GM12892 (cell line): ENCODE measurements around the gene ANKS1A.
"Not testable (repeated sequence)": the region's sequence is repeated elsewhere in the genome, so short reads cannot be mapped to it uniquely, and the experiment has no call there.

Experiments used
- DNase-seq: peaks from one replicate; pipeline ENCODE4 v3.0.0; 2011; ENCODE audit not compliant: insufficient read length
- FAIRE-seq: peaks from 2 replicates; lab custom pipeline; 2011; peaks lifted over from hg19 to GRCh38; lab: Jason Lieb, UNC
- POLR2A ChIP-seq: IDR thresholded peaks from 2 replicates; pipeline ENCODE4 v1.6.1; 2011; ENCODE audit warnings: low read depth, low read length, control low read depth
- POLR2AphosphoS5 ChIP-seq: IDR thresholded peaks from 2 replicates; pipeline ENCODE4 v1.6.1; 2011; ENCODE audit warnings: low read depth, low read length, control low read depth
- TAF1 ChIP-seq: IDR thresholded peaks from 2 replicates; pipeline ENCODE4 v1.6.1; 2011; ENCODE audit warnings: low read depth, mild to moderate bottlenecking, control low read depth, low read length, borderline replicate concordance

ANKS1A gene

DNA sequence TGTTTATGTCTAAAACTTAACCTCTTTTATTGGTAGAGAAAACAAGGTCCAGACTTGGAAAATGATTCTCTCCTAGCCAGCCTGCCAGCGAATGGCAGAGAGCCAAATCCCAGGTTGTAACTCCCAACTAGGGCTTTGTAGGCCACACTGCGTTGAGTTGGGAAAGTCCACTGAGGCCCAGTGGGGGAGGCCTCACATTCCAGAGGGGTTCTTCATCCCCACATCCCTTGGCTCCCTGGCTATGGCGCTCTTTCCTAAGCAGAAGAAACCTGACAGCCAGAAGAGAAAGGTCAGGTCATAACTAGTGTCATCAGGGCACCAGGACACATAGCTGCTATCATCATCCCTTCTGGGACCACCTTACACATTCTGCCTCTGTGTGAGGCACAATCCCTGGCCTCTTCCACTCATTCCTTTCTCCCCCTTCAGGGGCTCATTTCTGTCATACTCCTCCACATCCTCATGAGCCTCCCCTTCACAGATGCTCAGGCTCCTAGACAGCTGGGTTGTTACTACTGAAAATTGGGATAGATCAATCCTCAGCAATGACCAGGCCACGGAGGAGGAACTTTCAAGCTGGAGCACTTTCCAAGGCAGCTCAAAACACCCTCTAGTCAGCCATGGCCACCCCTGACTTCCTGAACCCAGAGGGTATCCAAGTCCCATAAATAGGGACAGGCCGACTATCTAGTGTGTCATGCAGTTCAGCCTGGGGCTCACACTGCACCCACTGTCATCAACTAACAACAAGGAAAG is 203.5 kb downstream of the ANKS1A start:
- FAIRE-seq (no peak), DNase-seq (no peak)
- TF ChIP-seq POLR2AphosphoS5: no peak
- no peak for TF ChIP-seq TAF1
- TF ChIP-seq POLR2A: no peak

DNA sequence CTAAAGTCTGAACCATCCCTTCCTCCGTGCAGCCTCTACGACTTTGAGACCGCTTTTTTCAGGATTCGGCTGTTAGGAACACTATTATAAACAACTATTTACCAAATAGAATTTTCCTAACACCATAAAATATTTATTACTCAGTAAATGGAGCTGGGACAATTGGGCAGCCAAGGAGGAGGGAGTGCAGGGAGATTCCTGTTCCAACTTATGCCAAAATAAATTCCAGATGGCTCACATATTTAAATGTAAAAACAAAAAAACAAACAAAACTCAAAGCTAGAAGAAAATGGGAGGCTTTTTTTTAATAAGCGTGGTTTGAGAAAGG is 204.0 kb downstream of the ANKS1A start:
- no peak for TF ChIP-seq TAF1
- TF ChIP-seq POLR2A: no peak
- TF ChIP-seq POLR2AphosphoS5: no peak
- no peak for DNase-seq
- no peak for FAIRE-seq

DNA sequence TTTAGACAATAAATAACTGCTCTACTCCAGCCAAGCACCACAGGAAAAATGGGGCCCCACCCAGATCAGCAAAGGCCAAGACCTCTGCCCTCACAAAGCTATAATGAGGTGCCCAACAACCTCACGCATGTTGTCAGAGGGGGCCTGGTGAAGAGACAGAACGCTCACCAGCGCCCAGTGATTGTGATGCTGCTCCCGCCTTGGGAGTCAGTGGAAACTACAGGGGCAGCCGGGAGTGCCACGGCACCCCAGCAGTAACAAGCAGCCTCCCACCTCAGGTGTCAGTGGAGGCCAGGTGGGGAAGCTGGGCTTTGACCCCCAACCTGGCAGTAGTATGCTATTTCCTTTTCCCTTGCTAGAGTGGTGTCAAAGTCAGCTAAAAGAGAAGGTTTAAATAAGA is 204.7 kb downstream of the ANKS1A start:
- DNase-seq: no peak
- no peak for FAIRE-seq
- TF ChIP-seq TAF1: no peak
- no peak for TF ChIP-seq POLR2AphosphoS5
- no peak for TF ChIP-seq POLR2A

DNA sequence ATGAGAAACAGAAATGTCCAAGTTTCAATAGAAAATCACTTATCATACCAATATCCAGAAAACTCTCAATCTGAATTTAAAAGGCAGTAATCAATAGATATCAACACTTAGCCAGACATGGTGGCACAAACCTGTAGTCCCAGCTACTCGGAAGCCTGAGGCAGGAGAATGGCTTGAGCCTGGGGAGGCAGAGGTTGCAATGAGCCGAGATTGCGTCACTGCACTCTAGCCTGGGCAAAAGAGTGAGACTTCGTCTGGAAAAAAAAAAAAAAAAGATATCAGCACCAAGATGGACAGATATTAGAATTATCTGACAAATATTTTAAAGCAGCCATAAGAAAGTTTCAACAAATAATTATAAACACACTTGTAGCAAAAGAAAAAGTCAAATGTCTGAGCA is 205.1 kb downstream of the ANKS1A start:
- no peak for TF ChIP-seq TAF1
- no peak for TF ChIP-seq POLR2A
- no peak for TF ChIP-seq POLR2AphosphoS5
- no peak for DNase-seq
- no peak for FAIRE-seq

DNA sequence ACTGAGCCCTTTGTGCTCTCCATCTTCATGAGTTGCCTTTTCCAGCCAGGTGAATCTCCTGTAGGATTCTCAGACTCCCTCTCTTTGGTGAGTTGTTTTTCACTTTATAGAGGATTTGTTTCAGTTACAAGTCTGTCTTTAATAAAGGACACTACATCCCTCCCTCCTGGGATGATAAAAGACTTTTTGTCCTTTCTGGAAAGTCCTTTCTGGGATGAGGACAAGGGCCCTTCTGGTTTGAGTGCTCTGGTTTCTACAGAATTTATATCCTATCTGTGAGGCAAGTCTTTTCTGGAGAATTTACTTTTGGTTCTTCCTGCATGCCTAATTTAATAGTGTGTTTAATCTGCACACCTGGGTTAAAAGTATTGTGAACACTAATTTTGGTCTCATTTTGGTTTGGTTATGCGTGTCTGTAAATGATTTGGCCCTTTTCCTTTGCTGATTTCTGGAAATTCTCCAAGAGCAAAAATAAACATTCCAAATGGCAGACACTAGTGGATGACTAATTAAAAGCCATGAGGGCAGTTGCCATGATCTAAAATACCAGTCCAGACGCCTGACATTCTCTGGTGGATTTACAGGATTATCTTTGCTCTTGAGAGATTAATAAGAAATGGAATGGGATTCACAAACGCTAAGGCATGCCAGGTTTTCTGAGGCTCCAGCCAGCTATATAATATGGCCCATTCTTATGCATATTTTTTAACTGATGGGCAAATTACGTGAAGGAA is 207.2 kb downstream of the ANKS1A start:
- TF ChIP-seq TAF1 (no peak), POLR2A (no peak), POLR2AphosphoS5 (no peak)
- DNase-seq (no peak), FAIRE-seq (no peak)

DNA sequence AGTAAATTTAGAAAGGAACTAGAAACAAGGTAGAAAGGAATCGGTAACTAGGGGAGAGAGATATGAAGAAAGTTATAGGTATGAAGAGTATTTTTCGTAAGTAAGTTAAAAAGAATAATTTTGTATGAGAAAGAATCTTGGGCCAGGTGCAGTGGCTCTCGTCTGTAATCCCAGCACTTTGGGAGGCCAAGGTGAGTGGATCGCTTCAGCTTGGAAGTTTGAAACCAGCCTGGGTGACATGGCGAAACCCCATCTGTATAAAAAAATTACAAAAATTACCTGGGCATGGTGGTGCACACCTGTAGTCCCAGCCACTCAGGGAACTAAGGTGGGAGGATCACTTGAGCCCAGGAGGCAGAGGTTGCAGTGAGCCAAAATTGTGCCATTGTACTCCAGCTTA is 210.1 kb downstream of the ANKS1A start:
- TF ChIP-seq POLR2AphosphoS5: no peak
- TF ChIP-seq POLR2A: no peak
- DNase-seq: no peak
- FAIRE-seq: no peak

DNA sequence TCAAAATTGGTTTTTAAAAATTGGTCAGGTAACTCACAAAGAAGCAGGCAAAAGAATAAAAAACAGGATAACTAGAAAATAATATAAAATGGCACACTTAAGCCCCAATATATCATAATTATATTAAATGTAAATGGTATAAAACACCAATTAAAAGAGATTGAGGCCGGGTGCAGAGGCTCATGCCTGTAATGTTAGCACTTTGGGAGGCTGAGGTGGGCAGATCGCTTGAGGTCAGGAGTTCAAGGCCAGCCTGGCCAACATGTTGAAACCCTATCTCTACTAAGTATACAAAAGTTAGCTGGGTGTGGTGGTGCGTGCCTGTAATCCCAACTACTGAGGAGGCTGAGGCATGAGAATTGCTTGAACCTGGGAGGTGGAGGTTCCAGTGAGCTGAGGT is 216.0 kb downstream of the ANKS1A start:
- no peak for DNase-seq
- TF ChIP-seq POLR2AphosphoS5 (no peak), POLR2A (no peak), TAF1 (no peak)
- FAIRE-seq: no peak

DNA sequence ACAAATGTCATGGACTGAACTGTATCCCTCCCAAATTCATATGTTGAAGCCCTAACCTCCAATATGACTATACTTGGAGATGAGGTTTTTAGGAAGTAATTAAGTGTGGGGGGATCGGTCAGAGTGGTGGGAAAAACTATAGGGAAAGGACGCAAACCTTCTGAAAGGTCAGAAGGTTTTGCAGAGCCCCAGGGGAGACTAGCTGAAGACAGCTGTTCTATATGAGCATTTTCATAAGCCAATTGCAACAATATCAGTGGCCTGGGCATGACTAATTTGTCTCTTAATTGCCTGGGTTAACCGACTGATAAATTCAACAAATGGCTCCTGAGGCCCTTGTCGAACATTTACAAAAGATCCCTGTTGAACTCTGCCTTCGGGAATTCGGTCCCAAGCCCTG is 217.0 kb downstream of the ANKS1A start:
- DNase-seq, FAIRE-seq: not testable (repeated sequence)

DNA sequence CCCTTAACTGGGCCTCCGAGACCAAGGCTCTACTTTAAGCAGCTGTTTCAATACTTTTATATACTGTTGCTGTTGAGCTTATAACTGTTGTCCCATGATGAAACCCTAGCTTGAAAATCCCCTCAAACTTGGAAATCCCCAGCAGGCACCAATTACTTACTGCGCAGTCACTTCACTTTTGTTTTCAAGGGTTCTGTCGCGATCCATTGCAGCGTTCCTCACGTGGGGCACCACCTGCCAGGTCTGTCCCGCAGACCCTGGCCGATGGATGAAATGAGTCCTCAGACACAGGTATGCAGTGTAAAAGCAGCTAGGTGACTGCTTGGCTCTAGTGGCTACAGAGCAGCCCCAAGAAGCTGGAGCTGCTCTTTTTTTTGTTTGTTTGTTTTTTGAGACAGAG is 218.2 kb downstream of the ANKS1A start:
- not testable (repeated sequence) for DNase-seq
- FAIRE-seq: peak; percentile 77

DNA sequence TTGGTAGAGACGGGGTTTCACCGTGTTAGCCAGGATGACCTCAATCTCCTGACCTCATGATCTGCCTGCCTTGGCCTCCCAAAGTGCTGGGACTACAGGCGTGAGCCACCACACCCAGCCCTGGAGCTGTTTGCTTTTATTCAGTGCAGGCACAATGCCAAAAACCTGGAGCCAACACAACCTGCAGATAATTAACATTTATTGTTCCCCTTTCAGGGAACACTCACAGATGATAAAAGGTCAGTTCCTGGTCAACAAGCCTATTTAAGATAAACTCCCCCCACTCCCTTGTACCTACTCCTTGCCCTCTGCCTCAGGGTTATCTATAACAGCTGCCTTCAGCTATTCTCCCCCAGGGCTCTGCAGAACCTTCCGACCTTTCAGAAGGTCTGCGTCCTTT is 218.7 kb downstream of the ANKS1A start:
- peak; percentile 5 for FAIRE-seq
- not testable (repeated sequence) for DNase-seq

DNA sequence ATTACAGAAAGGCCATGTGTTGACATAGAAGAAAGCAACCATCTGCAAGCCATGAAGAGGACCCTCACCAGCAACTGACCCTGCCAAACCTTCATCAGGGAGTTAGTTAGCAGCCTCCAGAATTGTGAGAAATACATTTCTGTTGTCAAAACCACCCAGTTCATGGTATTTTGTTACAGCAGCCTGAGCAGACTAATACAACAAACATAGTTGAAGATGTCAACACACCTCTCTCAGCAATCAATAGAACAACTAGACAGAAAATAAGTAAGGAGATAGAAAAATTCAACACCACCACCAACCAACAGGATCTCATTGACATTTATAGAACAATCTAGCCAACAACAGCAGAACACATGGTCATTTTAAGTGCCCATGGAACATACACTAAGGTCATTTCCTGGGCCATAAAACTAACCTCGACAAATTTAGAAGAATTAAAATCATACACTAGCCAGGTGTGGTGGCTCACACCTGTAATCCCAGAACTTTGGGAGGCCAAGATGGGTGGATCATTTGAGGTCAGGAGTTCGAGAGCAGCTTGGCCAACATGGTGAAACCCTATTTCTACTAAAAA is 219.3 kb downstream of the ANKS1A start:
- peak; percentile 66 for FAIRE-seq
- TF ChIP-seq TAF1 (no peak), POLR2A (no peak), POLR2AphosphoS5 (no peak)
- DNase-seq: no peak

DNA sequence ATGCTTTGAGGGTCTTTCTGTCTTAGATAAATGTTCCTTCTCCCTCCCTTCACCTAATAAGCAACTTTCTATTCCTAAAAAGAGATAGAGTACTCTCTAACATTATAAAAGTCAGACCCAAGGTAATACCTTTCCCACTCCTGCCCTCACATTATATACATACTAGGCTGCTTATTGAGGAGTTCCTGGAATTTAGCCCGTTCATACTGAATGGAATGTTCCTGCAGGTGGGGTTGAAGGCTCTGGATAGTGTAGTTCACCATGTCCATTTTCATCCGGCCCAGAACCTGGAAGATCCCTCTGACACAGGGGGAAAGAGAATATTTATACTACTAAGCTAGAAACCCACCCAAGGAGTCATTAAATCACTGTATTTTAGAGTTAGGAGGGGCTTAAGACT is 231.7 kb downstream of the ANKS1A start:
- TF ChIP-seq POLR2AphosphoS5 (no peak), TAF1 (no peak), POLR2A (no peak)
- no peak for FAIRE-seq
- no peak for DNase-seq

DNA sequence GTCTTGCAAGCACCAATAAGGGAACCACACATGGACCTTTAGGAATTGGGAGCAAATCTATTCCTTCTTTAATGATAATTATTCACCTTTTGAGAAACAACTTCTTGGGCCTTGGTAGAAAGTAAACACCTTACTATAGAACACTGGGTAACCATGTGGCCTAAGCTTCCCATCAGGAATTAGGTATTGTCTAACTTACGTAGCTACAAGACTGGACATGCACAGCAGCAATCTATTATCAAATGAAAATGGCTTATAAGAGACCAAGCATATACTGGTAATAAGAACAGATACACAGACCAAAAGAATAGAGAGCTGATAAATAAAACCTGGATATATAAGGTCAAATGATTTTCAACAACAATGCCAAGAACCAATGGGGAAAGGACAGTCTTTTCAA is 235.3 kb downstream of the ANKS1A start:
- FAIRE-seq (no peak), DNase-seq (no peak)
- TF ChIP-seq TAF1 (no peak), POLR2A (no peak), POLR2AphosphoS5 (no peak)
